Left lung (tissue), 10 donors: ENCODE measurements around the gene ZNF526. TPM values are rescaled to one million over a fixed set of nuclear protein-coding genes. Genes with fewer than 3 reads are reported as not detected.

Experiments used
- ATAC-seq: fragments of 200-7000 bp; cut with Tn5 transposase; one replicate; pipeline ENCODE4 v1.9.1; 2020; ENCODE audit warnings: moderate library complexity
- DNase-seq, 4 donors: peaks; one replicate each; pipeline ENCODE4 v3.0.0-alpha.2; 2013 to 2020
- H3K27ac ChIP-seq, 2 donors: fragments of 200-600 bp; sonication (generic) in 1 of 2; one replicate each; pipeline versions ENCODE4 v1.5.0 to v1.8.0; 2020 to 2021
- H3K27me3 ChIP-seq, 2 donors: fragments of 200-600 bp; sonication (generic) in 1 of 2; one replicate each; pipeline versions ENCODE4 v1.5.0 to v1.8.0; 2020 to 2021
- H3K36me3 ChIP-seq, 2 donors: fragments of 200-600 bp; sonication (generic) in 1 of 2; one replicate each; pipeline versions ENCODE4 v1.5.0 to v1.8.0; 2020 to 2021
- H3K4me1 ChIP-seq, 2 donors: fragments of 200-600 bp; one replicate each; pipeline ENCODE4 v1.8.0; 2021
- H3K4me3 ChIP-seq, 2 donors: fragments of 200-600 bp; sonication (generic) in 1 of 2; one replicate each; pipeline versions ENCODE4 v1.5.0 to v1.8.0; 2020 to 2021; ENCODE audit warnings: mild to moderate bottlenecking in 1 of 2
- H3K9me3 ChIP-seq, 2 donors: fragments of 200-600 bp; sonication (generic) in 1 of 2; one replicate each; pipeline versions ENCODE4 v1.5.0 to v1.8.0; 2020 to 2021
- CTCF ChIP-seq, 2 donors: fragments of 200-600 bp; sonication (generic) in 1 of 2; IDR thresholded peaks; one replicate each; pipeline versions ENCODE4 v1.5.0 to v1.8.0; 2021; ENCODE audit warnings: antibody characterized with exemption in 2 of 2
- intact Hi-C, 2 donors: fragments of 100-400 bp; cut with DNase I; formaldehyde crosslinking; loops; one replicate each; pipeline versions ENCODE4 v1.11.2 to v1.14.2; 2022
- polyA plus RNA-seq, 6 donors: library from polyadenylated mRNA; unstranded; fragments of 120-200 nt; gene quantifications; one replicate each; pipeline ENCODE4 v1.2.1, GENCODE V29; 2013; ENCODE audit not compliant: insufficient read length in 6 of 6
- total RNA-seq, 2 donors: library from RNA; stranded (reverse); fragmentation: NEBNext Ultra II Directional; extraction: Animal tissue kit (Norgen Biotek cat#: 25700); gene quantifications; one replicate each; pipeline ENCODE4 v1.2.1, GENCODE V29; 2021
- donor health status: DM: no; HTN: yes; CAD: no.
- donor health status: DM: no; HTN: no; CAD: no.

Gene ZNF526
- total and polyA plus RNA-seq, 8 donors: 8.1 to 12.7 (median 9.1) TPM

GRCh38 chr19:42250183-42250665, 30.1 kb downstream of the ZNF526 start:
- Histone ChIP-seq H3K27me3 (no peaks in the 10 kb centered on the region), H3K36me3 (peaks cover 0 to 23% of the 10 kb centered on the region in 2 donors), H3K4me1 (peaks cover 32 to 47% of the 10 kb centered on the region in 2 donors), H3K27ac (peak overlapping the region; percentile 51 to 98), H3K4me3 (peak overlapping the region in 1 of 2 donors; percentile 9), H3K9me3 (no peaks in the 10 kb centered on the region)
- no peak for TF ChIP-seq CTCF (IDR thresholded peaks at IDR 0.05)
- ATAC-seq (no peak), DNase-seq (peak in 1 of 4 donors; percentile 24)
- intact Hi-C loops: loop anchor here in 1 of 2 donors (5.0 kb wide), 1 partner anchor 37 kb away; no protein-coding TSS in a partner anchor

- ATAC-seq (no peak), DNase-seq (peak in 1 of 4 donors; percentile 49)
- peak overlapping the region; percentile 51 to 98 for H3K27ac ChIP-seq
- TF ChIP-seq CTCF (IDR thresholded peaks at IDR 0.05): no peak
- peaks cover 32 to 48% of the 10 kb centered on the region in 2 donors for H3K4me1 ChIP-seq
- no peaks in the 10 kb centered on the region for H3K9me3 ChIP-seq
- H3K36me3 ChIP-seq: peaks cover 0 to 23% of the 10 kb centered on the region in 2 donors
- intact Hi-C loops: loop anchor here in 1 of 2 donors (5.0 kb wide), 1 partner anchor 36 kb away; no protein-coding TSS in a partner anchor
- H3K4me3 ChIP-seq: peak overlapping the region in 1 of 2 donors; percentile 9
- peaks cover 0 to 6% of the 10 kb centered on the region in 2 donors for H3K27me3 ChIP-seq
Measured at GRCh38 chr19:42250666-42251531, 30.8 kb downstream of the ZNF526 start.

- peak overlapping the region; percentile 98 to 100 for H3K4me3 ChIP-seq
- ATAC-seq (no peak), DNase-seq (no peak)
- H3K9me3 ChIP-seq: no peaks in the 10 kb centered on the region
- peak overlapping the region; percentile 95 to 98 for H3K27ac ChIP-seq
- peaks cover 0 to 23% of the 10 kb centered on the region in 2 donors for H3K36me3 ChIP-seq
- intact Hi-C loops: loop anchor here in 1 of 2 donors (5.0 kb wide), 1 partner anchor 36 kb away; no protein-coding TSS in a partner anchor
- no peak for TF ChIP-seq CTCF (IDR thresholded peaks at IDR 0.05)
- peaks cover 24 to 51% of the 10 kb centered on the region in 2 donors for H3K4me1 ChIP-seq
- peaks cover 0 to 15% of the 10 kb centered on the region in 2 donors for H3K27me3 ChIP-seq
Measured at GRCh38 chr19:42251572-42252358, 31.7 kb downstream of the ZNF526 start.

- H3K4me3 ChIP-seq: peak overlapping the region; percentile 98 to 100
- H3K36me3 ChIP-seq: peaks cover 0 to 23% of the 10 kb centered on the region in 2 donors
- peak in 3 of 4 donors; percentile 57 to 79 (median 60) for DNase-seq
- H3K9me3 ChIP-seq: no peaks in the 10 kb centered on the region
- intact Hi-C loops: loop anchor here in 1 of 2 donors (5.0 kb wide), 1 partner anchor 35 kb away; no protein-coding TSS in a partner anchor
- H3K27me3 ChIP-seq: peaks cover 0 to 19% of the 10 kb centered on the region in 2 donors
- ATAC-seq: peak; percentile 1
- TF ChIP-seq CTCF (IDR thresholded peaks at IDR 0.05): no peak
- peak overlapping the region; percentile 95 to 98 for H3K27ac ChIP-seq
- H3K4me1 ChIP-seq: peaks cover 24 to 51% of the 10 kb centered on the region in 2 donors
Measured at GRCh38 chr19:42252365-42253244, 32.5 kb downstream of the ZNF526 start.
